H1 (cell line): ENCODE measurements around the gene SERPINB1. TPM values are rescaled to one million over a fixed set of nuclear protein-coding genes. Genes with fewer than 3 reads are reported as not detected.

Experiments used
- CBX5 ChIP-seq: fragments of 300-800, 300-1000 bp; sonication (generic); IDR thresholded peaks from 2 replicates; pipeline ENCODE4 v1.7.1; 2016; ENCODE audit warnings: antibody characterized with exemption, low read length, low read depth
- CBX8 ChIP-seq: fragments of 300-800, 300-1000 bp; sonication (generic); IDR thresholded peaks from 2 replicates; pipeline ENCODE4 v1.7.1; 2016; ENCODE audit warnings: low read depth, low read length, borderline replicate concordance
- CHD1 ChIP-seq: IDR thresholded peaks from 2 replicates; pipeline ENCODE4 v1.6.1; 2012; ENCODE audit warnings: low read depth, low read length, improper control_type of control experiment
- KDM5A ChIP-seq: fragments of 200-600 bp; IDR thresholded peaks from 2 replicates; pipeline ENCODE4 v1.7.1; 2012; ENCODE audit warnings: mild to moderate bottlenecking, low read length, inconsistent platforms, mixed read lengths
- POU5F1 ChIP-seq: IDR thresholded peaks from 2 replicates; pipeline ENCODE4 v1.6.1; 2011; ENCODE audit warnings: low read depth, mild to moderate bottlenecking, low read length, moderate library complexity
- SP4 ChIP-seq: IDR thresholded peaks from 2 replicates; pipeline ENCODE4 v1.6.1; 2012; ENCODE audit warnings: low read length, inconsistent platforms
- polyA plus RNA-seq, 7 experiments: library from polyadenylated mRNA; depleted of rRNA in 3 of 7; stranded (reverse) in 5 of 7; unstranded in 2 of 7; fragments of >200 nt in 5 of 7; fragments of 200-250 nt in 2 of 7; gene quantifications; 1 replicate in 5 of 7; 2 replicates in 1 of 7; 4 replicates in 1 of 7; pipeline versions ENCODE4 v1.2.1 to v1.2.3, GENCODE V29; 2011 to 2013; ENCODE audit warnings: missing spikeins in 2 of 7, mixed read lengths in 2 of 7
- total RNA-seq: library from RNA; stranded (reverse); fragmentation: NEBNext Ultra II Directional; extraction: Animal tissue kit (Norgen Biotek cat#: 25700); gene quantifications from 2 replicates; pipeline ENCODE4 v1.2.1, GENCODE V29; 2021

Gene SERPINB1
- total and polyA plus RNA-seq, 2 of the 8 experiments (the other 6 are each of a cell fraction or from before 2014, with no cell fraction given), result 8.1 to 17.3 TPM

GRCh38 chr6:2862712-2863181, 21.1 kb upstream of the SERPINB1 start (continued):
- TF ChIP-seq SP4, result no peak
- no peak for TF ChIP-seq CBX8
- TF ChIP-seq CBX5, result no peak
- no peak for TF ChIP-seq CHD1
- no peak for TF ChIP-seq KDM5A
- TF ChIP-seq POU5F1, result no peak
